HG03280 (cell line): ENCODE data around the gene SENP7.
A peak's percentile ranks its signal among the peaks of the same experiment; 100 is the strongest.
"Not testable (repeated sequence)": the region's sequence is repeated elsewhere in the genome, so short reads cannot be mapped to it uniquely, and the experiment has no call there.

Experiments used
- ATAC-seq: cut with Tn5 transposase; IDR thresholded peaks from one replicate; pipeline ENCODE4 v1.9.1; 2021; ENCODE audit warnings: mild to moderate bottlenecking, moderate library complexity; ENCODE audit not compliant: unreplicated experiment

The SENP7 gene, protein sequence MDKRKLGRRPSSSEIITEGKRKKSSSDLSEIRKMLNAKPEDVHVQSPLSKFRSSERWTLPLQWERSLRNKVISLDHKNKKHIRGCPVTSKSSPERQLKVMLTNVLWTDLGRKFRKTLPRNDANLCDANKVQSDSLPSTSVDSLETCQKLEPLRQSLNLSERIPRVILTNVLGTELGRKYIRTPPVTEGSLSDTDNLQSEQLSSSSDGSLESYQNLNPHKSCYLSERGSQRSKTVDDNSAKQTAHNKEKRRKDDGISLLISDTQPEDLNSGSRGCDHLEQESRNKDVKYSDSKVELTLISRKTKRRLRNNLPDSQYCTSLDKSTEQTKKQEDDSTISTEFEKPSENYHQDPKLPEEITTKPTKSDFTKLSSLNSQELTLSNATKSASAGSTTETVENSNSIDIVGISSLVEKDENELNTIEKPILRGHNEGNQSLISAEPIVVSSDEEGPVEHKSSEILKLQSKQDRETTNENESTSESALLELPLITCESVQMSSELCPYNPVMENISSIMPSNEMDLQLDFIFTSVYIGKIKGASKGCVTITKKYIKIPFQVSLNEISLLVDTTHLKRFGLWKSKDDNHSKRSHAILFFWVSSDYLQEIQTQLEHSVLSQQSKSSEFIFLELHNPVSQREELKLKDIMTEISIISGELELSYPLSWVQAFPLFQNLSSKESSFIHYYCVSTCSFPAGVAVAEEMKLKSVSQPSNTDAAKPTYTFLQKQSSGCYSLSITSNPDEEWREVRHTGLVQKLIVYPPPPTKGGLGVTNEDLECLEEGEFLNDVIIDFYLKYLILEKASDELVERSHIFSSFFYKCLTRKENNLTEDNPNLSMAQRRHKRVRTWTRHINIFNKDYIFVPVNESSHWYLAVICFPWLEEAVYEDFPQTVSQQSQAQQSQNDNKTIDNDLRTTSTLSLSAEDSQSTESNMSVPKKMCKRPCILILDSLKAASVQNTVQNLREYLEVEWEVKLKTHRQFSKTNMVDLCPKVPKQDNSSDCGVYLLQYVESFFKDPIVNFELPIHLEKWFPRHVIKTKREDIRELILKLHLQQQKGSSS

DNA sequence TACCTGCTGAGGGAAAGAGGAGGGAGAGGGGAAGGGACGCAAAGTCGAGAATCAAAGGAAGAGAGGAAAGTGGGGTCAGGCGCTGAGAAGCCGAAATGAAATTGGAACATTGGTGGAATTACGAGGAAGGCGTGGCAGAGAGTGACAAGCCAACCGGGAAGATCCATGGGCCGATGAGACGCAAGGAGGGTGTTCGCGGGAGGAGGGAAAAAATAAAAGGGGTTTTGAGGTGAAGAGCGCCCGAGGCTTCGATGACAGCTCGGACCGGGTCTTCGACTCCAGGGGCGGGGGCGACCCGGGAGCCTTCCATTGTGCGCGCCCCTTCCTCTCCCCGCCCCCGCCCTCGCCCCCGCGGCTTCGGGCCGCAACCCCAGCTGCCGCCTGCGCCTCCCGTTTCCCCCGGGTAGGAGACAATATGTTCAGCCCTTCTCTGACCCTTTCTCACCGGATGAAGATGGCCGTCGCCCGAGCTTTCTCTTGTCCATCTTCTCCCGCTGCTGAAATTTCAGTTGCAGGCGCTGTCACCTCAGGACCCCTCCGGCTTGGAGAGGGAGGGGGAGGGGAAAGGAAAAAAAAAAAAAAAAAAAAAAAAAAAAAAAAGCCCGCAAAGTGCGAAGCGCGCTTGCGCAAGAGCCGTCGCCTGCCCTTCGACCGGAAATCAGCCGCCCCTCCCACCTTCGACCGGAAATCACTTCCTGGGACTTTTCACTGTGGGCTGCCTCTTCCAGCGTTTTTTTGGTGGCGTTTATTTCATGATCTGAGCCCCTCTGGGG lies at the start of gene SENP7:
Gene SENP7, minus strand, starts transcription at position 567 of the 773 bp plus-strand sequence. Its CDS starts 82 bp downstream, at position 485.
- ATAC-seq, result peak; percentile 49

DNA sequence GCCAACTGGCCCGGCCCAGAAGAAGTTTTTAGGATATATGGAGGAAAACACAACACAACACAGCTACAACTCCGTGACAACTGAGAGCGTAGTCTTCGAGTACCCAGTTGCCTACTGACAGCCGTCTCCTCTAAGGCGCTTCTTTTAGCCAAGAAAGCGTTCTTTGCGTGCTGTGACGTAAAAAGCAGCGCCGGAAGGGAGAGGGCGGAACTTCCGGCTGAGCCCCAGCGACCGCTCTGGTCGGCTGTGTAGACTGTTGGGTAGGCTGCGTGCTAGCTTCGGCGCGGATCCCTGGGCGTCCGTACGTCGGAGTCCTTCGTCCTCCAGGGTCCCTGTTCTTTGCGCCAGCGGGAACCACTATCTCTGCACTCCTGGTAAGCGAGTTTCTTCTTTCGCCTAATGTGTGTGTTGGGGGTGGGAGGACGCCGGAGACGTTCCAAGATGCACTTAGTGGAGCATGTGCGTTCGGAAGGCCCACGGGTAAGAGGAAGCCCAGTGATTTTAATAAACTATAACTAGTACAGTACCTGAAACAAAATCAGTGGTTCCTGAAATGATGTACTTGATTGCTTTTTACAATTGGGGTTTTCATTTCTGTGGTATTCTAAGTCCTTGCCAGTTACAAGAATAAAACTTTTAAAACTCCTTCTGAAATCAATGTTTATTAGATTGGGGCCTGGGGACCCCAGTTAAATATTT lies 48.8 kb upstream of the SENP7 start, which contains the start of gene TRMT10C:
Gene TRMT10C, plus strand, starts transcription at position 239 of the 699 bp plus-strand sequence. CDS start 2,914 bp downstream, outside the sequence.
- ATAC-seq, result peak; percentile 100

DNA sequence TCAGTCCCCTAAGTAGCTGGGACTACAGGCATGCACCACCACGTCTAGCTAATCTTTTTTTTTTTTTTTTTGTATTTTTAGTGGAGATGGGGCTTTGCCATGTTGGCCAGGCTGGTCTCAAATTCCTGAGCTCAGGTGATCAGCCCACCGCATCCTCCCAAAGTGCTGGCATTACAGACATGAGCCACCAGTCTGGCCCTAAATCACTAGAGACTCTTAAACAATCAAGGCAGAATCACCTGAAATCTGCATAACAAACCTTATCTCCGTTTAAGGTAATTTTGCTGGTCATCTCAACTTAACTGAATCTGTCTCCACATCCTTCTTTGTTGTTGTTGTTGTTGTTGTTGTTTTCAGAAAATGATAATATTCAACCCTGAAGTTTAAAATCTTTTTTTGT lies 43.1 kb upstream of the SENP7 start:
- ATAC-seq, result no peak

DNA sequence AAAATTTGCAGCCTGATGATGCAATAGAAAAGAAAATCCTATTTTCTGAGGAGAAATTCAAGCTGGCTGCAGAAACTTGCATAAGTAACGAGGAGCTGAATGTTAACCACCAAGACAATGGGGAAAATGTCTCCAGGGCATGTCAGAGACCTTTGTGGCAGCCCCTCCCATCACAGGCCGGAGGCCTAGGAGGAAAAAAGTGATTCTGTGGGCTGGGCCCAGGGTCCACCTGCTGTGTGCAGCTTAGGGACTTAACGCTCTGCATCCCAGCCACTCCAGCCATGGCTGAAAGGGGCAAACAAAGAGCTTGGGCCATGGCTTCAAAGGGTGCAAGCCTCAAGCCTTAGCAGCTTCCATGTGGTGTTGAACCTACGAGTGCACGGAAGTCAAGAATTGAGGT lies 40.4 kb upstream of the SENP7 start:
- ATAC-seq, result not testable (repeated sequence)

DNA sequence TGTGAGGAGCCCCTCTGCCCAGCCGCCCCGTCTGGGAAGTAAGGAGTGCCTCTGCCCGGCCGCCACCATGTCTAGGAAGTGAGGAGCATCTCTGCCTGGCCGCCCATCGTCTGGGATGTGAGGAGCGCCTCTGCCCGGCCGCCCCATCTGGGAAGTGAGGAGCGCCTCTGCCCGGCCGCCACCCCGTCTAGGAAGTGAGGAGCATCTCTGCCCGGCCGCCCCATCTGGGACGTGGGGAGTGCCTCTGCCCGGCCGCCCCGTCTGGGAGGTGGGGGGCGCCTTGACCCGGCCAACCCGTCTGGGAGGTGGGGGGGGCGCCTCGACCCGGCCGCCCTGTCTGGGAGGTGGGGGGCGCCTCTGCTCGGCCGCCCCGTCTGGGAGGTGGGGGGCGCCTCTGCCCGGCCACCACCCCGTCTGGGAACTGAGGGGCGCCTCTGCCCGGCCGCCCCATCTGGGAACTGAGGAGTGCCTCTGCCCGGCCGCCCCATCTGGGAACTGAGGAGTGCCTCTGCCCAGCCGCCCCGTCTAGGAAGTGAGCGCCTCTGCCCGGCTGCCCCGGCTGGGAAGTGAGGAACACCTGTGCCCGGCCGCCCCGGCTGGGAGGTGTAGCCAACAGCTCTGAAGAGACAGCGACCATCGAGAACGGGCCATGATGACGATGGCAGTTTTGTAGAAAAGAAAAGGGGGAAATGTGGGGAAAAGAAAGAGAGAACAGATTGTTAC lies 38.5 kb upstream of the SENP7 start:
- not testable (repeated sequence) for ATAC-seq

DNA sequence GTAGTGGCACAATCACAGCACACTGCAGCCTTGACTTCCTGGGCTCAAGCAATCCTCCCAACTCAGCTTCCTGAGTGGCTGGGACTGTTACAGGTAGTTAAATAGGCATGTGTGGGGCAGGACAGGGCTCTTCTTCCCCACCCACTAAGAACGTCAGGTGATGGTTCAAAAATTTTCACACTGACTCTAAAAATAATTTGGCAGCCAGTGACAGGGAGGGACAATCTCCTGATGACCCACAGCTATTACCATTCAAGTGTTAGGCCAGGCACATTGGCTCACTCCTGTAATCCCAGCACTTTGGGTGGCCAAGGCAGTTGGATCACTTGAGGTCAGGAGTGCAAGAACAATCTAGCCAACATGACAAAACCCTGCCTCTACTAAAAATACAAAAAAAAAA lies 36.5 kb upstream of the SENP7 start:
- ATAC-seq, result no peak

DNA sequence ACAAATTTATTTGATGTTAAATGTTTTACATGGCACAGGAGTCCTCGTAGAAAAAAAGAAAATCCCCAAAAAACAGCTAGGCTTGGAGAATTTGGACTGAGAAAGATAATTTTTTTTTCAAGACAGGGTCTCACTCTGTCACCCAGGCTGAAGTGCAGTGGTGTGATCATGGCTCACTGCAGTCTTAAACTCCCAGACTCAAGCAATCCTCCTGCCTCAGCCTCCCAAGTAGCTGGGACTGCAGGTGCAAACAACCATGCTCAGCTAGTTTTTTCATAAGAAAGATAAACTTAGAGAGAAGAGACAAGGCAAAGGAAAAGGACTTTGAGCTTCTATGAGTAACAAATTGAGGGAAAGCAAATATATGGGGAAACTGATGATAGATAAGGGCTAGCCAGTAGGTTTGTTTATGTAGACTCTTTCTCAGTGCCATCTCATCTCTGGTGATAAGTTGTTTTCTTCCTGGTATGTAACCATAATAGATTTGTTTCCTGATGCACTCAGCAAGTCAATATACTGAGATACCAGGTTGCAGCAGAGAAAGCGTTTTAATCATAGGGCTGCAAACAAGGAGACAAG lies 35.6 kb upstream of the SENP7 start:
- ATAC-seq, result no peak

DNA sequence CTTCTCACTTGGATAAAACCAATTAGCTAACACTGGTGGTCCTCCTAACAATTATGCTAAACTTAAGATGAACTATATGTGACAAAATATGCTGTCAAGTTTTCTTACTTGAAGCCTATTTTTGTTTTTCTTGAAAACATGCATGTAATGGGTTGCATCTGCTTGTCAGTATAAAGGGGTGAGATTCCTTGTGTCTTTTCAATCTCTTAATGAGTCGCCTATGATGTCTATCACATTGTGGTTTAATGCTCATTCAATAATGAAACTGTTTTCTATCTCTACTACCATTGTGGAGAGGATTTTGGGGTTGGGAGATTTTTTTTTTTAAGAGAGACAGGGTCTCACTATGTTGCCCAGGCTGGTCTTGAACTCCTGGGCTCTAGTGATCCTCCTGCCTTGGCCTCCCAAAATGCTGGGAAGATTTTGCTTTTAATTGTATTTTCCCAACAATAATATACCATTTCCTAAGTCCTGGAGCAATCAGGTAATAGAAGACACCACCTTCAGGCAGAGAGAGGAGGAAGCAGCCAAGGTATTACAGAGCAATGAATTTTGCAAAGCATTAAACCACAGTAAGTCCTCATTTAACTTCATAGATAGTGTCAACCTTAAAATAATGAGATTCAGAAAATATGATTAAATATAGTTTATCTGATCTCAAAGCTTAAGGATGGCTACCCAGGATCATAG lies 31.3 kb upstream of the SENP7 start:
- ATAC-seq, result no peak

DNA sequence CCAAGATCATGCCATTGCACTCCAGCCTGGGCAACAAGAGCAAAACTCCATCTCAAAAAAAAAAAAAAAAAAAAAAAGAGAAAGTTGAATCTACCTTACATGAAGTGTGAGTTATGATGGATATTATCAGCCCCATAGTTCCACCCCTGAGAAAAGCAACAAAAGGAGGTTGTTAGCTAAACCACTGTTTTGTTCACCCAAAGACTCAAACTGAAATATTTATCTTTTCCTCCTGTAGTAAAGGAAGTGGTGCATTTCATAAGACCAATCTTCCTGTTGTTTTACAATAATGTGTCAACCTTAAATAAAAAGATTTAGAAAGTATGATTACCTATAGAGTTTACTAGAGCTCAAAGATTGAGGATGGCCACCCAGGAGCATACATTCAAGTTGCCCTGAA lies 29.9 kb upstream of the SENP7 start:
- ATAC-seq, result no peak

DNA sequence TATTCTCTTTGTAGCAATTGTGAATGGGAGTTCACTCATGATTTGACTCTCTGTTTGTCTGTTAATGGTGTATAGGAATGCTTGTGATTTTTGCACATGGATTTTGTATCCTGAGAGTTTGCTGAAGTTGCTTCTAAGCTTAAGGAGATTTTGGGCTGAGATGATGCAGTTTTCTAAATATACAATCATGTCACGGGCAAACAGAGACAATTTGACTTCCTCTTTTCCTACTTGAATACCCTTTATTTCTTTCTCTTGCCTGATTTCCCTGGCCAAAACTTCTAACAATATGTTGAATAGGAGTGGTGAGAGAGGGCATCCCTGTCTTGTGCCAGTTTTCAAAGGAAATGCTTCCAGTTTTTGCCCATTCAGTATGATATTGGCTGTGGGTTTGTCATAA lies 23.9 kb upstream of the SENP7 start:
- ATAC-seq, result not testable (repeated sequence)

DNA sequence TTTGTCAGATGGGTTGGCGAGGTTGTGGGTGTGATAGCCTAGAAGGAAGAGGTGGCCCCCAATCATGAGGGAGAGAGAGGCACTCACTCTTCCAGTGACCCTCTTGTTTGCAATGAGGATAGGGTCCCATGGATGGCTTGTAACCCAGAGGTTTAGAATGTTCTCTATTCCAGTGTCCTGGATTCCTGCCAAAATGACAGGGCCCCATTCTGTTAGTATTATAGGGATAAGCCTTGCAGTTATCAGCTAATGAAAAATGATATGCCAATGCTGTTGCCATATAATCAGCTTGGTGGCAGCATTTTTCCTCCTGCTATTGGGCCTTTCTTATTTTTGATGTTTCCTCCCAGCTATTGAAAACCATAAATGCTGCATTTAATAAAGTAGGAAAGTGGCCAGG lies 23.3 kb upstream of the SENP7 start:
- ATAC-seq, result no peak

DNA sequence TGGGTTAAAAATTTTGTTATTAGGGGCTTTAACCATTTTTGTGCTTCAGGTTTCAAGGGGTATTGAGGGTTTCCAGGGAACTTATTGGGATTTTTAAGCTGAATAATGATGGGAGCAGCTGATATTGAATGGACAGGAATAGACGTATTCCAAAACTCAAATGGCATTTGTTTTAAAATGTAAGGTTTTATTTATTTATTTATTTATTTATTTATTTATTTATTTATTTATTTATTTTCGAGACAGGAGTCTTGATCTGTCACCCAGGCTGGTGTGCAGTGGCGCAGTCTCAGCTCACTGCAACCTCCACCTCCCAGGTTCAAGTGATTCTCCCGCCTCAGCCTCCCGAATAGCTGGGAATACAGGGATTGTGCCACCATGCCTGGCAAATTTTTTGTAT lies 22.2 kb upstream of the SENP7 start:
- no peak for ATAC-seq

DNA sequence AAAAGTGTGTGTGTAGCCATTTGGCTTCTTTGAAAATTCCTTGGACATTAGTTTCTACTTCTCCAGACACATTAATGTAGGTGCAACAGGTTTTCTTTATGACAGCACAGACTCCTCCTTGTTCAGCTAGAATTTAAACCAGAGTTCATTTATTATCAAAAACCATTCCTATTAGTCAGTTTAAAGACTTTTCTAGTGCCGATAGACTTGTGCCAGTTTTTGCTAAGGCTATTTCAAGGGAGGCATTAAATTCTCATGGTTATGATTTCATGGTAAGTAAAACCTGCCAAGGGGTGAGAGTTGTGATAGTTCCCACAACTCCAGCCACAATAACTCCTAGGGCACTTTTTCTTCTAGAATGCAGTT lies 20.6 kb upstream of the SENP7 start:
- no peak for ATAC-seq

DNA sequence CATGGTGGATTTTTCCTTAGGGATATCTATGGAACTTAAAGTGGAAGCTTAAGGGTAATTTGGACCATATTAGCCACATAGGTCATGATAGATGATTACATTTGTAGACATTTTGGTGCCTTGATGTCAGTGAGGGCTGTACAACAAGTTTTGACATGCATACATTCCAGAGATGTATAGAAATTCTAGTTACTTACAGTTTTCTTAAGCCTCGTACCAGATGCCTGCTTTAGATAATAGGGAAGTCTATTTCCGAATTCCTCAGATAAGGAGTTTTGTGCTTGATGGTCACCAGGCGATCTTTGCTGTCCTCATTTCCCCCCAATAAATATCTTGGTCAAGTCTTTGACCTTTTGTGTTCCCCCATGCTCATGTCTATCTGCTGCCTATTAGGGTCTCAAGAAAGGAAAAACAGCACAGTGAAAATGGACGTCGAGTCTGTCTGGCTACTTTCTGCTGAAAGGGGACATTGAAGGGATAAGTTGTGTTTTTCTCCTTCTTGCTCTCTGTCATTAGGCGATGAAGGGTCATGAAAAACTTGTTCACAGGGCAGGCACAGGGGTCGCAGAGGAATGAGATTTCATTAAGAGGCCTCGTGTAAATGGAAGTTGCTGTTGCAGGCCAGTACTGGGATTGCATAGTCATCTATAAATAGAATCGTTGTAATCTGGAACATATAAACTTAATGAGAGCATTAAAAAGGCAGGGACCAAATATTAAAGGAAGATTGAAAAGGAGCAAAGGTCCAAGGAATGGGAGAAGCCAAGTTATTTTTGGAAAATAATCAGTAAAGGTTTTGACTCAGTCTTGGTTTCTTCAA lies 20.0 kb upstream of the SENP7 start:
- no peak for ATAC-seq

DNA sequence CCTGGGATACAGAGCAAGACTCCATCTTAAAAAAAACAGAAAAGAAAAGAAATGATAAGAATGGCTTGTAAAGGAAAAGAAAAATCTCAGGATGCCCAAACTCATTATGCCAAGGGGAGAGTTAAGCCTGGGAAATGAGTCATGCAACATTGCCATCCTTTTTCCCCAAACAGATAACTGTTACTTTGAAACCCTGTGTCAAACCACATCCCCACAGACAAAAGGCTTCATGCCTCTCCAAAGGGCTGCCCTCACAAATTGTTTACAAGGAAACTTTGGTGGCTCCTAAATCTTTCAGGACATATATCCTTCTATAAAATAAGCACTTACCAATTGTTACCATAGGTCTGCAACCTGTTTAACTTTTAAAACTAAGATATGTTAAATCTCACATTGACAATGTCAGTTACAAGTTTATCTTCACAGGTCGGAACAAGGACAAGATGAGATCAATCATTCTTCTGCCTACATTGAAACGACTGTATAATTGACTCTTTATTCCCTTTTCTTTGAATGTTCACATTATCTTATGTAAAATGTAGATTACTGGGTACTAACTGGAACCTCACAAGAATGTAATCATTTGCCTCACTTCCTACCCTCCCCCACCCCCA lies 18.6 kb upstream of the SENP7 start:
- ATAC-seq, result no peak

DNA sequence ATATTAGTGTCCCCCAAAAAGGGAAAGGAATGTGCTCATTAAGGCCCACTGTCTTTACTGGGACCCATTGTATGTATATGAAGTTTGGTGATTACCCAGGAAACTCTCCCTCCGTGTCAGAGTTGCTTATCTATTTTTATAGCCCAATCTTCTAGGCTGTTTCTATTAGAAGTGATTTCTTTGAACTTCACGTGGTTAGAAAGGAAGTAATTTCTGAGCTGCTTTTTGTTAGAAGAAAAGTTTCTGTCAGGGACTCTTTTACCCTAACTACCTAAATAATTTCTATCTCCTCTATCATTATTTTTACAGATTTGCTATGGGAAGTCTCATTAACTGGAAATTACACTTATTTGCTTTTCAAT lies 17.7 kb upstream of the SENP7 start:
- ATAC-seq, result no peak
